NCI-H2029 (cell line): ENCODE measurements around the gene MRPL47.

Experiments used
- DNase-seq: peaks from one replicate; lab custom pipeline; 2025; lab: John Stamatoyannopoulos, UW

Gene MRPL47

DNA sequence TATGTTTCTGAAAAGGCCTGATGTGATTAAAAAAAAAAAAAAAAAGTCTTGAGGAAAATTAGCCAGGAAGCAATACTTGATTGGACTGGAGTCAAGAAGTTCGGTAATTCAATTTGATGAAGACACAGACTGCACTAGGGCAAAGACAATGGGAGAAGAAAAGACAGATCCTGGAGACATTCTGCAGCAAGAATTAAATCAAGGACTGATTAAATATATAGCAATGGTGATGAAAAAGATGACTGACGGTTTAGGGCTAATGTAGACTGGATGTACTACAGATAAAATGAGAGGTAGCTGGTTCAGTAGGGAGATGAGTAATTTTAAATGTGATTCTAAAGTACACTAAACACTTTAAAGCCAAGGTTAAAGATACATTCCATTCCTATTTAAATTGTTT is 13.8 kb downstream of the MRPL47 start:
- no peak for DNase-seq

DNA sequence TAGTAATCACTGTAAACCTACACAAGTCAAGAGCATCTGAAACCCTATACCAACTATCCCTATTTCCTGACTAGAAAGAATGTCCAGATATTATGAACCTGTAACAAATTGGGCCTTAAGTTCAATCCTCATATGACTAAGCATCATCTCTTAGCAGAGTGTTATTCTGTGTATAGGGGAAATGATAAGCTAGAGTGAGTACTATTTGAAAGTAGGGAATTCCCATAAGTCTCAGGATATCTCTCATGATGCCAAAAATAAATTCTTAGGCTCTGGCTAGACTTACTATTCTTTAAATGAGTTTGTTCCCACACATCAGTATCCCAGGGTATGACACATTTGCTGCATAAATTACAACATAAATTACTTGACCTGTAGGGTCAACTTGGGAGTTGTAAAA is 15.3 kb downstream of the MRPL47 start:
- DNase-seq = no peak

GRCh38 chr3:179580992-179581391 is 23.4 kb downstream of the MRPL47 start:
- no peak for DNase-seq

DNA sequence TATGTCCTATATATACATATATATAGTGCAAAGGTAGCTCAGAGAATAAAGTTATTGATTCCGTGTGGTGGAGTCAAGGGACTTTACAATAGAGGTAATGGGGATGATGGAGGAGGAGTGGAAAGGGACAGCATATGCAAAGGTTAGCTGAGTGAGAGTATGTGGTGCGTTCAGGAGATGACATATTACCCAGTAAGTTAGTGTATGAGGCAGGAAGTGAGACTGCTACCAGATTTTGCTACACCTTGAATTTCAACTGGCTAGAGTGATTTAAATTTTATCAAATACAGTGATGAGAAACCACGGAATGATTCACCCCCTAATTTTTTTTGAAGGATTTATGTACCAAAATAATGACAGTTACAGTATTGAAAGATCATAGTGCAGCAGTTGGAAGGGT is 38.9 kb downstream of the MRPL47 start:
- no peak for DNase-seq

GRCh38 chr3:179563271-179563783 is 41.1 kb downstream of the MRPL47 start:
- peak; percentile 15 for DNase-seq

DNA sequence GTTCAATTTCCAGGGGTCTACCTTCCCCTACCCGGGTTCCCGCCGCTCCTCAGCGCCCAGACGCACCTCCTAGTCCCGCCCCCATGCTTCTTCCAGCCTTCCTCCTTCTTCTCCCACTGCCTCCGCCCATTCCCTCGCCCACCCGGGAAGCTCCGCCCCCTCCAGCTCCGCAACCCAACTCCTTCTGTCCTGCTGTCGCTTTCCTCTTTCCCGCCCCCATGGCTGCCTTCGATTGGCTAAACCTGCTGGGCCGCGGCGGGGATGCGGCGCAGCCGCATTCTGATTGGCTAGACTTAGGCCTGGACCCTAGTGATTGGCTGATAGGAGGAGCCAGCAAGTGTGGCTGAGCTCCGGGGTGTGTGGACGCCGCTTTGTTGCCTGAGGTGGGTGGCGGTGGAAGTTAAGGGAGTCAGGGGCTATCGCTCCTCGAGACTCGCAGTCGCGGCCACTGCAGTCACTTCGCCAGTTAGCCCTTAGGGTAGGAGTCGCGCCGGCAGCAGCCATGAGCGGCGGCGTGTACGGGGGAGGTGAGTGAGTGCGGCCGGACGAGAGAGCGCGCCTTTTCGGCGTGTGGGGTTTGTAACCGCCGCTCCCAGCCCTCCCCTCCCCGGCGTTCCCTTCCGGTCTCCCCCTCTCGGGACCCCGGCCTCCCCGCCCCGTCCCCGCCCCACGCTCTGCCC is 41.7 kb downstream of the MRPL47 start, which contains the start of gene ACTL6A:
Gene ACTL6A (plus strand): TSS at position 336 of the 680 bp plus-strand sequence. CDS start 167 bp downstream, at position 503.
- peak; percentile 99 for DNase-seq

DNA sequence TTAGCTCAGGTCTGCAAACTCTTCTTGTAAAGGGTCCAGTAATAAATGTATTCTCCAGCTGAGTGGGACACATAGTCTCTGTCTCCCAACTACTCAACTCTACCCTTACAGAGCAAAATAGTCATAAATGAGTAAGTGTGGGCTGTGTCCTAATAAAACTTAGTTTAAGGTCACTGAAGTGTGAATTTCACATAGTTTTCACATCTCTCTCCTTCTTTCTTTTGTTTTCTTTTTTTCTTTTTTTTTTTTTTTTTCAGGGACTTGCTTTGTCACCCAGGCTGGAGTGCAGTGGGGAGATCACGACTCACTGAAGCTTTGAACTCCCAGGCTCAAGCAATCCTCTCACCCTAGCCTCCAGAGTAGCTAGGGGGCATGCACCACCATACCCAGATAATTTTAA is 43.6 kb downstream of the MRPL47 start:
- DNase-seq = no peak

GRCh38 chr3:179558742-179559364 is 45.6 kb downstream of the MRPL47 start:
- peak; percentile 27 for DNase-seq

- DNase-seq = no peak
Observed at GRCh38 chr3:179551349-179552105, 52.9 kb downstream of the MRPL47 start.

GRCh38 chr3:179546814-179547241 is 57.6 kb downstream of the MRPL47 start:
- DNase-seq = no peak

GRCh38 chr3:179544981-179545645 is 59.3 kb downstream of the MRPL47 start:
- no peak for DNase-seq

GRCh38 chr3:179542375-179542774 is 62.1 kb downstream of the MRPL47 start:
- DNase-seq = no peak

GRCh38 chr3:179541596-179541995 is 62.8 kb downstream of the MRPL47 start:
- no peak for DNase-seq

GRCh38 chr3:179541094-179541493 is 63.3 kb downstream of the MRPL47 start:
- no peak for DNase-seq
